Stomach (tissue), 9 donors: Measurements from ENCODE around the gene ATG7. TPM values are rescaled to one million over a fixed set of nuclear protein-coding genes. Genes with fewer than 3 reads are reported as not detected.

Experiments used
- DNase-seq, 2 donors: peaks; one replicate each; pipeline versions ENCODE4 v3.0.0 to v3.0.0-alpha.2; 2013 to 2019
- H3K27ac ChIP-seq, 5 donors: fragments of 200-600 bp in 4 of 5; sonication (generic) in 4 of 5; one replicate each; pipeline ENCODE4 v1.5.1; 2013 to 2019; ENCODE audit warnings: mild to moderate bottlenecking in 1 of 5, moderate library complexity in 1 of 5
- H3K27me3 ChIP-seq, 3 donors: fragments of 200-600 bp; sonication (generic); one replicate each; pipeline ENCODE4 v1.5.1; 2017 to 2019; ENCODE audit warnings: mixed run types in 1 of 3
- H3K36me3 ChIP-seq, 4 donors: fragments of 200-600 bp; sonication (generic); 1 replicate in 3 of 4; 2 replicates in 1 of 4; pipeline ENCODE4 v1.5.1; 2016 to 2019
- H3K4me1 ChIP-seq, 4 donors: fragments of 200-600 bp; sonication (generic); one replicate each; pipeline ENCODE4 v1.5.1; 2016 to 2019
- H3K4me3 ChIP-seq, 4 donors: fragments of 200-600 bp; sonication (generic) in 3 of 4; one replicate each; pipeline ENCODE4 v1.5.1; 2016 to 2019; ENCODE audit warnings: mild to moderate bottlenecking in 1 of 4
- H3K9me3 ChIP-seq, 4 donors: fragments of 200-600 bp; sonication (generic); one replicate each; pipeline ENCODE4 v1.5.1; 2016 to 2019
- EP300 ChIP-seq: sonication (generic); formaldehyde crosslinking; IDR thresholded peaks from one replicate; pipeline ENCODE4 v1.6.1; 2017; ENCODE audit warnings: antibody characterized with exemption
- POLR2A ChIP-seq, 4 donors: fragments of 450-650 bp; IDR thresholded peaks; one replicate each; pipeline ENCODE4 v1.6.1; 2016; ENCODE audit warnings: antibody characterized with exemption in 4 of 4, control low read depth in 2 of 4, mild to moderate bottlenecking in 1 of 4, moderate library complexity in 1 of 4
- POLR2AphosphoS5 ChIP-seq, 3 donors: sonication (generic); formaldehyde crosslinking; IDR thresholded peaks; one replicate each; pipeline ENCODE4 v1.6.1; 2016; ENCODE audit warnings: antibody characterized with exemption in 3 of 3
- WGBS, 5 donors: extraction: QIAGEN DNeasy Blood & Tissue Kit in 3 of 5; methylation state at CpG; one replicate each; pipeline versions ENCODE4 v1.1.5 to v1.1.7; 2013 to 2018; 5-methylcytosine and 5-hydroxymethylcytosine counted together
- intact Hi-C: fragments of 100-400 bp; cut with DNase I; formaldehyde crosslinking; loops from one replicate; pipeline ENCODE4 v1.15.1; 2023; ENCODE audit warnings: low total_unique reads
- polyA plus RNA-seq, 3 donors: library from polyadenylated mRNA; stranded (reverse); fragments of 200-250 nt; gene quantifications; one replicate each; pipeline ENCODE4 v1.2.3, GENCODE V29; 2013
- total RNA-seq, 5 donors: library from RNA; depleted of rRNA; stranded (reverse); fragments of >200 nt; gene quantifications; one replicate each; pipeline versions ENCODE4 v1.1.0 to v1.2.3, GENCODE V29; 2014 to 2016
- TF ChIP-seq, protein P1 (sequence below), 7 experiments: fragments of 450-650 bp in 4 of 7; fragments of 200-600 bp in 3 of 7; sonication (generic) in 3 of 7; IDR thresholded peaks; one replicate each; pipeline ENCODE4 v1.5.1; 2016 to 2019; ENCODE audit warnings: antibody characterized with exemption in 7 of 7, control low read depth in 2 of 7, mild to moderate bottlenecking in 1 of 7
- donor health status: healthy with polysubstance abuse.
- donor health status: Bipolar disorder and iron deficiency.
- donor health status: healthy.

Gene ATG7
- total and polyA plus RNA-seq, 8 donors = 6.8 to 167 (median 15.1) TPM

DNA sequence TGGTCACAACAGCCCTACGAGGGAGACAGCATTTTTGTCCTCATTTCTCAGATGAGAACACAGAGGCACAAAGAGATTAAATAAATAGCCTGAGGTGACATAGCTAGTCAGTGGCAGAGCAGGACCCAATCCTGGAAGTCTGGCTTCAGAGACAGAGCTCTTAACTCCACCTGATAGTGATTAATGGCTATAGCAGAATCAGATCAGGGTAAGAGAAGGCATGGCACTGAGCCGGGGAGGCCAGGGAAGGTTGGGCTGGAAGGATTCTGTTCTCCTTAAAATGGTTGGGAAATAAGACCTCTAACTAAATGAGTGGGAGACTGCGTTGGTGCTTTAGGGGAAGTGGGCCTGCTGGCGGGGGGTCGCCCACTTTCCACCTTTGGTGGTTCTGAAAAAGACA, 267.0 kb downstream of the ATG7 start:
- intact Hi-C loops = no loop called here
- no peak overlapping the region for H3K27ac ChIP-seq
- H3K4me1 ChIP-seq = peaks cover 2 to 15% (median 4%) of the 10 kb centered on the region in 4 donors
- H3K9me3 ChIP-seq = peaks cover 0 to 7% (median 0%) of the 10 kb centered on the region in 4 donors
- WGBS, 5 donors = 87 to 93% (median 93%) methylated on average over 5 of the region's 5 CpGs
- no peaks in the 10 kb centered on the region for H3K27me3 ChIP-seq
- DNase-seq = no peak
- no peaks in the 10 kb centered on the region for H3K36me3 ChIP-seq
- no peak overlapping the region for H3K4me3 ChIP-seq
- TF ChIP-seq, protein P1, sequence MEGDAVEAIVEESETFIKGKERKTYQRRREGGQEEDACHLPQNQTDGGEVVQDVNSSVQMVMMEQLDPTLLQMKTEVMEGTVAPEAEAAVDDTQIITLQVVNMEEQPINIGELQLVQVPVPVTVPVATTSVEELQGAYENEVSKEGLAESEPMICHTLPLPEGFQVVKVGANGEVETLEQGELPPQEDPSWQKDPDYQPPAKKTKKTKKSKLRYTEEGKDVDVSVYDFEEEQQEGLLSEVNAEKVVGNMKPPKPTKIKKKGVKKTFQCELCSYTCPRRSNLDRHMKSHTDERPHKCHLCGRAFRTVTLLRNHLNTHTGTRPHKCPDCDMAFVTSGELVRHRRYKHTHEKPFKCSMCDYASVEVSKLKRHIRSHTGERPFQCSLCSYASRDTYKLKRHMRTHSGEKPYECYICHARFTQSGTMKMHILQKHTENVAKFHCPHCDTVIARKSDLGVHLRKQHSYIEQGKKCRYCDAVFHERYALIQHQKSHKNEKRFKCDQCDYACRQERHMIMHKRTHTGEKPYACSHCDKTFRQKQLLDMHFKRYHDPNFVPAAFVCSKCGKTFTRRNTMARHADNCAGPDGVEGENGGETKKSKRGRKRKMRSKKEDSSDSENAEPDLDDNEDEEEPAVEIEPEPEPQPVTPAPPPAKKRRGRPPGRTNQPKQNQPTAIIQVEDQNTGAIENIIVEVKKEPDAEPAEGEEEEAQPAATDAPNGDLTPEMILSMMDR (IDR thresholded peaks at IDR 0.05) = no peak
- no peak for TF ChIP-seq EP300
- TF ChIP-seq POLR2AphosphoS5 (IDR thresholded peaks at IDR 0.05) = no peak
- no peak for TF ChIP-seq POLR2A (IDR thresholded peaks at IDR 0.05)

DNA sequence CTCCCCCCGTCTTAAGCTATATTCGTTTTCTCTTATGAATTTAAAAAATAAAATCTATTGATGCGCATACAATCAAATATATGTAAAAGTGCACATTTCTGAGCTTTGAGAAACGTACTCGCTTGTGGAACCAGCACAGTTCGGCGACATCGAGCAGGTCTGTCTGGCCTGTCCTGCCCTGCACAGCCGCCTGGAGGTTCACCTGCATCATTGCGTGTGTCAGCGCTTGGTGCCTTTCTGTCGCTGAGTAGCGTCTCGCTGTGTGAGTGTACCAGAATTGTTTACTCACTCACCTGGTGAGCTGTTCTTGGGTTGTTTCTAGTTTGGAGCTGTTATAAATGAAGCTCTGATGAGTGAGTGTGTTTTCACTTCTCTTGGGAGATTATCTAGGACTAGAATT, 267.5 kb downstream of the ATG7 start:
- DNase-seq = peak in 1 of 2 donors; percentile 59

DNA sequence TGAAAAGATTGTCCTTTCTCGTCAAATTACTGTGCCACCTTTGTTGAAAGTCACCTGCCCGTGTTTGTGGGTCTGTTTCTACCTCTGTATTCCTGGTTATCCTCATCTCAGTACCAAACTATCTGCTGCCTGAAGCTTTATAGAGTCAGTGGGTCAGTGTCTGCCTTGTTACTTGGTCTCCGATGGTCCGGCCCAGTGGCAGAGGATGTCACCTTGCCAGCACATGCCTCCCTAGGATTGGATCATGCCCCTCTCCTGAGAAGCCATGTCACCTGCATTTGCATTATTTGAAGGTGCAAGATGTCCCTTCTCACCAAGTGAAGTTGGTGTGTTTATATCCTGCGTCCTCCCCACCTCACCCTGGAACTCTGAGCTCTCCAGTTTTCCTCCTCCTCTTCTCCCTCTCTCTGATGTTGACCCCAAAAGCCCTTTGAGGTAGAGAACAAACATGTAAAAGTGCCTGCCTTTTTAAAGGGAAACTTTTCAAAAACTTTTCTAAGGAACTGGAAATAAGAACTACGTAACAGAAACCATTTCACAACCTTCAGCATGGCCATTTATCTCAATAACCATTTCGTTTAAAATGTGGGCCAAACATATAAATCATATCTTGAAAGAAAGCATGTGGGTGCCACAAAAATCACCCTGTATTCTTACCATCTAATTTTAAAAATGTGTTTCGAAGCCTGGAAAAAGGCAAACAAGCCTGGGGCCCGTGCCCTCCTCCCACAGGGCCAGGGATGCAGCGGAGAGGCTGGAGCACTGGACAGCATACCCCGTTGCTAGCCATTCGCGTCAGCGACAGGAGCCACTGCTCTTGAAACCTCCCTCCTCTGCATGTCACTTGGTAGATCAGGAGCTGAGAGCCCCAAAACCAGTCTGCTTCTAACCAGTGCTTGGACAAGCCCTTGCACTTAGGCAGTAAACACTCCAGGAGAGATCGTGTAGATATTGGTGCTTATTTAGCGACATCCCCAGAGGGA, 269.4 kb downstream of the ATG7 start:
- Histone ChIP-seq H3K9me3 (peaks cover 0 to 7% (median 0%) of the 10 kb centered on the region in 4 donors), H3K4me1 (peaks cover 4 to 18% (median 13%) of the 10 kb centered on the region in 4 donors), H3K27ac (no peak overlapping the region), H3K4me3 (no peak overlapping the region), H3K27me3 (no peaks in the 10 kb centered on the region), H3K36me3 (no peaks in the 10 kb centered on the region)
- WGBS, 5 donors = 85 to 90% (median 88%) methylated on average over 16 of the region's 16 CpGs
- intact Hi-C loops = no loop called here
- TF ChIP-seq EP300 (no peak), POLR2A (IDR thresholded peaks at IDR 0.05) (no peak), POLR2AphosphoS5 (IDR thresholded peaks at IDR 0.05) (no peak)
- TF ChIP-seq, protein P1 (IDR thresholded peaks at IDR 0.05) = no peak
- DNase-seq = no peak

More for the DNA sequence above, 267.5 kb downstream of the ATG7 start:
- TF ChIP-seq, protein P1 (IDR thresholded peaks at IDR 0.05) = peak in 2 of 7 experiments; percentile 8 to 14
- TF ChIP-seq POLR2AphosphoS5 (IDR thresholded peaks at IDR 0.05) = no peak
- Histone ChIP-seq H3K4me3 (no peak overlapping the region), H3K36me3 (no peaks in the 10 kb centered on the region), H3K4me1 (peaks cover 4 to 18% (median 9%) of the 10 kb centered on the region in 4 donors), H3K27me3 (no peaks in the 10 kb centered on the region), H3K27ac (no peak overlapping the region), H3K9me3 (peaks cover 0 to 7% (median 0%) of the 10 kb centered on the region in 4 donors)
- intact Hi-C loops = no loop called here
- WGBS, 5 donors = 63 to 91% (median 84%) methylated on average over 14 of the region's 14 CpGs

DNA sequence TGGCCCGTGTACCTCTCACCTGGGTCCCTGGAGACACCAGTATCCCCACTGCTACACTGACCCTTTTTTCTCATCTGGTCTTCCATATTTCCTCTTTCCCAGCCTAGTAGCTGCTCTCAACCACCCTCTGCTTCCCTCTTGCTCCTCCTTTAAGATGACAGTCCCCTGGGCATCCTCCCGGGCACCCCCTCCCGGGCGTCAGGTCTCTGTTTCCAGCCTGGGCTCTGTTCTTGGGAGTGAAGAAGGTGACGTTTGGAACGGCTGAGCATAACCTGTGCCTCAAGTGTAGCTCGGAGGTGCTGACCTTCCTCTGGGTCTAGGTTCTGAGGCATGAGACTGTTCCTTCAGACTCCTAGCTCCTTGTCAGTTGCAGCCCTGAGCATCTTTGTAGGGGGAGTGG, 270.4 kb downstream of the ATG7 start:
- H3K4me3 ChIP-seq = no peak overlapping the region
- WGBS, 5 donors = 91 to 94% (median 93%) methylated on average over 7 of the region's 7 CpGs
- DNase-seq = no peak
- H3K4me1 ChIP-seq = peaks cover 4 to 18% (median 13%) of the 10 kb centered on the region in 4 donors
- peaks cover 0 to 7% (median 0%) of the 10 kb centered on the region in 4 donors for H3K9me3 ChIP-seq
- TF ChIP-seq, protein P1 (IDR thresholded peaks at IDR 0.05) = no peak
- TF ChIP-seq POLR2A (IDR thresholded peaks at IDR 0.05) (no peak), POLR2AphosphoS5 (IDR thresholded peaks at IDR 0.05) (no peak), EP300 (no peak)
- intact Hi-C loops = no loop called here
- no peaks in the 10 kb centered on the region for H3K36me3 ChIP-seq
- no peak overlapping the region for H3K27ac ChIP-seq
- no peaks in the 10 kb centered on the region for H3K27me3 ChIP-seq
